Measurements from ENCODE around the gene UBP1.

The UBP1 gene

DNA sequence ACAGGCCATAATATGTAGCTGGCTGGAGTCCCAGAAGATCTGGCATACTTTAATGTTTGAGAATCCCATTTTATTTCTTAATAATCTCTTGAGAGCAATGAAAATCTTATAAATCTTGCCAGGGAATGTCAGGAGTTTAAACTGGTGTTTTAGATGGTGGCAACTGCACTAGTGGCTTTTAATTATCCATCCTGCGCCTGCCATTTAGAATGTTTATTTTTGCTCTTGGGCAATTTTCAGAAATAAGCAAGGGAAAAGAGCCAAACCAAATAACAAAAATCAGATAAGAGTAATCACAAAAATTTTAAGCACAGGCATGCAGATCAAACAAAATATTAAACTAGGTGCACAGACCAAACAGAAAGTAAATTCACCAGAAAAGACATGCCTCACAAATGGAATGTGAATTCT lies 41.9 kb upstream of the UBP1 start:
- TF ChIP-seq CEBPB (IDR thresholded peaks at IDR 0.05) (no peak), TCF12 (IDR thresholded peaks at IDR 0.05; ENCODE audit: low read depth) (no peak), FOXM1 (IDR thresholded peaks at IDR 0.05; ENCODE audit: borderline replicate concordance, low read depth) (no peak), EP300 (IDR thresholded peaks at IDR 0.05; ENCODE audit: borderline replicate concordance) (no peak), YY1 (IDR thresholded peaks at IDR 0.05; ENCODE audit: low read depth) (no peak), TEAD4 (IDR thresholded peaks at IDR 0.05) (no peak), CREB1 (IDR thresholded peaks at IDR 0.05; ENCODE audit: low read depth) (no peak), NFIC (IDR thresholded peaks at IDR 0.05) (no peak)
- TF ChIP-seq, protein P1, sequence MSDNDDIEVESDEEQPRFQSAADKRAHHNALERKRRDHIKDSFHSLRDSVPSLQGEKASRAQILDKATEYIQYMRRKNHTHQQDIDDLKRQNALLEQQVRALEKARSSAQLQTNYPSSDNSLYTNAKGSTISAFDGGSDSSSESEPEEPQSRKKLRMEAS (IDR thresholded peaks at IDR 0.05), result no peak
- TF ChIP-seq, protein P2, sequence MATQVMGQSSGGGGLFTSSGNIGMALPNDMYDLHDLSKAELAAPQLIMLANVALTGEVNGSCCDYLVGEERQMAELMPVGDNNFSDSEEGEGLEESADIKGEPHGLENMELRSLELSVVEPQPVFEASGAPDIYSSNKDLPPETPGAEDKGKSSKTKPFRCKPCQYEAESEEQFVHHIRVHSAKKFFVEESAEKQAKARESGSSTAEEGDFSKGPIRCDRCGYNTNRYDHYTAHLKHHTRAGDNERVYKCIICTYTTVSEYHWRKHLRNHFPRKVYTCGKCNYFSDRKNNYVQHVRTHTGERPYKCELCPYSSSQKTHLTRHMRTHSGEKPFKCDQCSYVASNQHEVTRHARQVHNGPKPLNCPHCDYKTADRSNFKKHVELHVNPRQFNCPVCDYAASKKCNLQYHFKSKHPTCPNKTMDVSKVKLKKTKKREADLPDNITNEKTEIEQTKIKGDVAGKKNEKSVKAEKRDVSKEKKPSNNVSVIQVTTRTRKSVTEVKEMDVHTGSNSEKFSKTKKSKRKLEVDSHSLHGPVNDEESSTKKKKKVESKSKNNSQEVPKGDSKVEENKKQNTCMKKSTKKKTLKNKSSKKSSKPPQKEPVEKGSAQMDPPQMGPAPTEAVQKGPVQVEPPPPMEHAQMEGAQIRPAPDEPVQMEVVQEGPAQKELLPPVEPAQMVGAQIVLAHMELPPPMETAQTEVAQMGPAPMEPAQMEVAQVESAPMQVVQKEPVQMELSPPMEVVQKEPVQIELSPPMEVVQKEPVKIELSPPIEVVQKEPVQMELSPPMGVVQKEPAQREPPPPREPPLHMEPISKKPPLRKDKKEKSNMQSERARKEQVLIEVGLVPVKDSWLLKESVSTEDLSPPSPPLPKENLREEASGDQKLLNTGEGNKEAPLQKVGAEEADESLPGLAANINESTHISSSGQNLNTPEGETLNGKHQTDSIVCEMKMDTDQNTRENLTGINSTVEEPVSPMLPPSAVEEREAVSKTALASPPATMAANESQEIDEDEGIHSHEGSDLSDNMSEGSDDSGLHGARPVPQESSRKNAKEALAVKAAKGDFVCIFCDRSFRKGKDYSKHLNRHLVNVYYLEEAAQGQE (IDR thresholded peaks at IDR 0.05; ENCODE audit: low read depth), result no peak
- TF ChIP-seq, protein P3, sequence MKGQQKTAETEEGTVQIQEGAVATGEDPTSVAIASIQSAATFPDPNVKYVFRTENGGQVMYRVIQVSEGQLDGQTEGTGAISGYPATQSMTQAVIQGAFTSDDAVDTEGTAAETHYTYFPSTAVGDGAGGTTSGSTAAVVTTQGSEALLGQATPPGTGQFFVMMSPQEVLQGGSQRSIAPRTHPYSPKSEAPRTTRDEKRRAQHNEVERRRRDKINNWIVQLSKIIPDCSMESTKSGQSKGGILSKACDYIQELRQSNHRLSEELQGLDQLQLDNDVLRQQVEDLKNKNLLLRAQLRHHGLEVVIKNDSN (IDR thresholded peaks at IDR 0.05), result no peak

DNA sequence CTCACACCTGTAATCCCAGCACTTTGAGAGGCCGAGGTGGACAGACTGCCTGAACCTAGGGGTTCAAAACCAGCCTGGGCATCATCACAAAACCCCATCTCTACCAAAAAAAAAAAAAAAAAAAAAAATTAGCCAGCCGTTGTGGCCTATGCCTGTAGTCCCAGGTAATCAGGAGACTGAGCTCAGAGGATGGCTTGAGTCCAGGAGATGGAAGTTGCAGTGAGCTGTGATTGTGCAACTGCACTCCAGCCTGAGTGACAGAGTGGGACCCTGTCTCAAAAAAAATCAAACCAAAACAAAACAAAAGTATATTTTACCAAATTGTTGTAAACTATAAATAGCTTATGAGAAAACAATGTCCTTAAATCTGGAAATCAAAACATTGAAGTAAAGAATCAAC lies 34.7 kb upstream of the UBP1 start:
- TF ChIP-seq CREB1 (IDR thresholded peaks at IDR 0.05; ENCODE audit: low read depth) (no peak), CEBPB (IDR thresholded peaks at IDR 0.05) (peak; percentile 34; the same call in 1 of the 2 replicates), TEAD4 (IDR thresholded peaks at IDR 0.05) (no peak), TCF12 (IDR thresholded peaks at IDR 0.05; ENCODE audit: low read depth) (no peak)

DNA sequence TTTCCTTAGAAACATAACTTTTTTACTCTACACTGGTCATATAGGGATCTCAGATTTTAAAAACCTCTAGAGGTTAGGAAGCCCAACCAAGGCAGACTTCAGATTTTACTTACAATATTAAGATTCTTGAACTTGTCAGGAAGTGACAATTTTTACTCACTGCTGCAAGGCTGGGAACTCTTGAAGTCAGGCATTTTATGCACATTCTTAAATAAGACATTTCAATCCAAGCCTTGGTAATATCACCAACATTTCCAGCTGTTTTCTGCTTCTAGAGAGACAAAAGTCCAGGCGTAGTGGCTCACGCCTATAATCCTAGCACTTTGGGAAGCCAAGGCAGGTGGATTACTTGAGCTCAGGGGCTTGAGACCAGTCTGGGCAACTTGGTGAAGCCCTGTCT lies 33.6 kb upstream of the UBP1 start:
- TF ChIP-seq CEBPB (IDR thresholded peaks at IDR 0.05) (no peak), TCF12 (IDR thresholded peaks at IDR 0.05; ENCODE audit: low read depth) (no peak), CREB1 (IDR thresholded peaks at IDR 0.05; ENCODE audit: low read depth) (no peak), EP300 (IDR thresholded peaks at IDR 0.05; ENCODE audit: borderline replicate concordance) (no peak), EGR1 (IDR thresholded peaks at IDR 0.05) (no peak), ZBTB7A (IDR thresholded peaks at IDR 0.05; ENCODE audit: low read depth) (no peak), FOXM1 (IDR thresholded peaks at IDR 0.05; ENCODE audit: borderline replicate concordance, low read depth) (no peak), TEAD4 (IDR thresholded peaks at IDR 0.05) (no peak), RAD21 (IDR thresholded peaks at IDR 0.05; ENCODE audit: low read depth) (no peak)
- TF ChIP-seq, protein P3 (IDR thresholded peaks at IDR 0.05), result no peak

DNA sequence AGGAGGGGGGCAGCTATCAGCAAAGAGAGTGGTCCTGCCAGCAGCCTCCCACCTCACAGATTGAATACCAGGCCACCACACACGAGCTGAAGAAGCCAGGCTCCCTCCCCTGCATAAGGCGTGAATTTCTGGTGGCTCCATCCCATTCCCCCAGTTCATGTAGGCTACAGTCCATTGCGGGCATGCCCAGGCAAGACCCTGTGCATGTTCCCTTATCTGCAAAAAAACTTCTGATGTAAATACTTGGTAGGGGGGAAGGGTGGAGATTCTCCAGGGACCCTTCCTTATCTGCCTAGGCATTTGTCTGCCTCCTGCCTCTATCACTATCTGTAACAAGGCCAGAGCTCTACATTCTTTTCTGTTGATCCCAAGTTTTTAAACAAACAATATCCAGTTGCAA lies 27.6 kb upstream of the UBP1 start:
- TF ChIP-seq EP300 (IDR thresholded peaks at IDR 0.05; ENCODE audit: borderline replicate concordance), result no peak
- TF ChIP-seq TAF1 (IDR thresholded peaks at IDR 0.05; ENCODE audit: low read depth), result no peak
- TF ChIP-seq FOXM1 (IDR thresholded peaks at IDR 0.05; ENCODE audit: borderline replicate concordance, low read depth), result no peak
- no peak for TF ChIP-seq ZBTB7A (IDR thresholded peaks at IDR 0.05; ENCODE audit: low read depth)
- no peak for TF ChIP-seq CREB1 (IDR thresholded peaks at IDR 0.05; ENCODE audit: low read depth)
- no peak for TF ChIP-seq TEAD4 (IDR thresholded peaks at IDR 0.05)
- no peak for TF ChIP-seq EGR1 (IDR thresholded peaks at IDR 0.05)
- TF ChIP-seq, protein P2 (IDR thresholded peaks at IDR 0.05; ENCODE audit: low read depth), result no peak
- TF ChIP-seq CEBPB (IDR thresholded peaks at IDR 0.05), result no peak
- no peak for TF ChIP-seq RAD21 (IDR thresholded peaks at IDR 0.05; ENCODE audit: low read depth)
- no peak for TF ChIP-seq NFIC (IDR thresholded peaks at IDR 0.05)
- no peak for TF ChIP-seq YY1 (IDR thresholded peaks at IDR 0.05; ENCODE audit: low read depth)
- TF ChIP-seq, protein P1 (IDR thresholded peaks at IDR 0.05), result no peak
- TF ChIP-seq, protein P3 (IDR thresholded peaks at IDR 0.05), result no peak
- TF ChIP-seq TCF12 (IDR thresholded peaks at IDR 0.05; ENCODE audit: low read depth), result no peak

DNA sequence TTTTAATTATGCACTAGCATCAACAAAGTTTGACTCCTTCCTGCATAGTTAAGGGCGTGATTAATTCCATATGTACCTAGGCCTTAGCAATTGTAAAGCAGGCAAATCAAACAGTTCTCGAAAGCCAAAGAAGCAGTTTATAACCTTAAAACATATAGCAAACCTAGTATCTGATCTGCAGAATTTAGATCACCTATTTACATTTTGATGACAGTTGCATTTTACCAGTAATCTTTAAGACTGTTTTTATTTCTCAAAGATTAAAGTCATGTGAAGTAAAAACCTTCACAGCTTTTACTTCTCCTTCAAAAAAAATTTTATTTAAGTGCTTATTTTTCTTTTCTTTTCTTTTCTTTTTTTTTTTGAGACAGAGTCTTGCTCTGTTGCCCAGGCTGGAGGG lies 20.9 kb upstream of the UBP1 start:
- TF ChIP-seq EP300 (IDR thresholded peaks at IDR 0.05; ENCODE audit: borderline replicate concordance) (no peak), NFIC (IDR thresholded peaks at IDR 0.05) (no peak), RAD21 (IDR thresholded peaks at IDR 0.05; ENCODE audit: low read depth) (no peak), TAF1 (IDR thresholded peaks at IDR 0.05; ENCODE audit: low read depth) (no peak)

DNA sequence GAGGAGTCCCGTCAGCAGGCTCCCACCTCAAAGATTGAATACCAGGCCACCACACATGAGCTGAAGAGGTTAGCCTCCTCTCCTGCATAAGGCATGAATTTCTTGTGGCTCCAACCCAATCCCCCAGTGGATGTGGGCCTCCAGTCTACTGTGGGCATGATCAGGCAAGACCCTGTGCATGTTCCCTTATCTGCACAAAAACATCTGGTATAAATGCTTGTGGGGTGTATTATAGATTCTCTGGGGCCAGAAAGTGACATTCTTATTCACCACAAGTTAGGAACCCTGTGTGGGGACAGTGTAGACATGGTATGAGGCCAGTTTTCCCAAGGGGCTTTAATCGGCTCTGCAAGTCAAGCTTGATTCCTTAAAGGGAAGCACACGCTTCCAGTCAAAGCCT lies 18.2 kb upstream of the UBP1 start:
- TF ChIP-seq EGR1 (IDR thresholded peaks at IDR 0.05) (no peak), ZBTB7A (IDR thresholded peaks at IDR 0.05; ENCODE audit: low read depth) (no peak), YY1 (IDR thresholded peaks at IDR 0.05; ENCODE audit: low read depth) (no peak), CEBPB (IDR thresholded peaks at IDR 0.05) (no peak), TAF1 (IDR thresholded peaks at IDR 0.05; ENCODE audit: low read depth) (no peak), NFIC (IDR thresholded peaks at IDR 0.05) (no peak), RAD21 (IDR thresholded peaks at IDR 0.05; ENCODE audit: low read depth) (no peak), TEAD4 (IDR thresholded peaks at IDR 0.05) (no peak), EP300 (IDR thresholded peaks at IDR 0.05; ENCODE audit: borderline replicate concordance) (no peak), CREB1 (IDR thresholded peaks at IDR 0.05; ENCODE audit: low read depth) (no peak), FOXM1 (IDR thresholded peaks at IDR 0.05; ENCODE audit: borderline replicate concordance, low read depth) (no peak), TCF12 (IDR thresholded peaks at IDR 0.05; ENCODE audit: low read depth) (no peak)
- TF ChIP-seq, protein P3 (IDR thresholded peaks at IDR 0.05), result no peak
- TF ChIP-seq, protein P2 (IDR thresholded peaks at IDR 0.05; ENCODE audit: low read depth), result no peak
- TF ChIP-seq, protein P1 (IDR thresholded peaks at IDR 0.05), result no peak

Data from Ishikawa (cell line).